HG03196 (cell line): ENCODE measurements around the gene SEMA6B.
"Not testable (repeated sequence)": the region's sequence is repeated elsewhere in the genome, so short reads cannot be mapped to it uniquely, and the experiment has no call there.

Experiments
- ATAC-seq: cut with Tn5 transposase; IDR thresholded peaks from one replicate; pipeline ENCODE4 v1.9.1; 2021; ENCODE audit not compliant: unreplicated experiment

SEMA6B gene

DNA sequence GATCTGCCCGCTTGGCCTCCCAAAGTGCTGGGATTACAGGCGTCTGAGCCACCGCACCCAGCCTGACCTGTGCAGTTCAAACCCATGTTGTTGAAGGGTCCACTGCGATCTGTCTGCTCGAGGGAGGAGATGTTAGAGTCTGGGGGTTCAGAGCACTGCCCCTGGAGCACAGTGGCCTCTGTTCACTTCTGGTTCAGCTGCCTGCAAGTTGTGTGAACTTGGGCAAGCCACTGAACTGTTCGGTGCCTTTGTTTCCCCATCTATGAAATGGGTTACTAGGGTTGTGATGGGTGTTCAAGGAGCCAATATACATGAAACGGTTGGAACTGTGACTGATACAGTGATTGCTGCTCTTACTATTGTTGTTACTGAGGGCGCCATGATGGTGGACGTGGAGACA, 26.1 kb downstream of the SEMA6B start:
- ATAC-seq = no peak

DNA sequence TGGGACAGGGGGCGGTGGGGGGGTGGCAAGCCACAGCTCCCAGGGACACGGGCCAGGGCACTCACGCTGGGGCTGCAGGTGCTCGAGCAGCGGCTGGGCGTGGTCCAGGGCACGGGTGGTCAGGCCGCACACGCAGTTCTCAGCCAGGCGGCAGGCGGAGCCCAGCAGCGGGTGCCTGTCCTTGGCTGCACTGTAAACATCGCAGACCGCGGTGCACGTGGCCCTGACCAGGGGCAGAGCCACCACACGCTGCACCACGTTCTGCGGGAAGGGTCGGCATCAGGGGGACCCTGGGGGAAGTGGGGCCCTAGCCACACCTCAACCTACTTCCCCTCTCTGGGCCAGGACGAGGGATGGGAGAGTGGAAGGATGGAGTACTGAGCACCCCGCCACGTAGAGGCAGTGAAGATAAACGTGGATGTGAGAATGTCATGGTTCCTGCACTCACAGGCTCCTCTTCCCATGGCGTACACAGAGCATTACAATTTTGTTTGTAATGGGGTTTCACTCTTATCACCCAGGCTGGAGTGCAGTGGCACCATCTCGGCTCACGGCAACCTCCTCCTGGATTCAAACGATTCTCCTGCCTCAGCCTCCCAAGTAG, 27.8 kb downstream of the SEMA6B start:
- no peak for ATAC-seq

DNA sequence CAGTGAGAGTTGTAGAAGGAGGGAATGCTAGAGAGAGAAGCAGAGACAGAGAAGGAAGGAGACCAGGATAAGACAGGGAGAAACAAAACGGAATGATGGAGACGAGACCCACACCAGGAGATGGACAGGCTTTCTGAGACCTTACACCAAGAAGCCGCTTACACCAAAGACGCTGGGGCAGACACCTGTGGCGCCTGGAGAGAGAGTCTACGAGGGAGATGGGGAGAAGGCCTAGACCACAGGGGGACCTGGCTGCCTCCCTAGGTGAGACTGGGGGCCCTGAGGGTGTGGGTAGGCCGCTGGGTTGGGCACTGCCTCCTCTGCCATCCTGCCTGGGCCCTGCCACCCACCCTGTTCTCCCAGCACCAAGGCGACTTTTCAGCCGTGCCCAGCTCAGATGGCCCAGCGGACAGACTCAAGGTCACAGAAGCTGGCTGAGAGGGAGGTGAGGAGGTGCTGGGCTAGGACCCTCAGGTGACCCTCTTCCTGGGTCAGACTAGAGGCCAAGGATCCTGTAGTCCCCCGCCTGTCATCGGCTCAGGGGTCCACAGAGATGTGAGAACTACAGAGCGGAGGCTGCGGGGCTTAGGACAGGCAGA, 29.5 kb downstream of the SEMA6B start:
- no peak for ATAC-seq

DNA sequence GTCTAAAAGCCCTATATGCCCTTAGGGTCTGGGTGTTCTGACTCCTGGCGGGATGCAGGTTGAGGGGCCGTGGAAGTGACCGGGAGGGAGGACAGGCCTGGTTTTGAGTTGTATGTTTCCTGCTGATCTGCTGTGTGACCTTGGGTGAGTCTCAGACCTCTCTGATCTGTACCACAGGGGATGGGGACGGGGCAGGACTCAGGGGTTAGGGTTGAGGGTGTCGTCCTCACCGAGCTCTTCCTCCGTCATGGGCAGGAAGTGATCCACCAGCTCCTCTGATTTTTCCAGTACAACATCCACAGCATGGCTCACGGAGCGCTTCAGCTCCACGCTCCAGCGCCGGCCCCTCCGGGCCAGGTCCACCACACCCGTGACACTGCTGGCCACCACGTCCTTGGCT, 30.6 kb downstream of the SEMA6B start:
- no peak for ATAC-seq

DNA sequence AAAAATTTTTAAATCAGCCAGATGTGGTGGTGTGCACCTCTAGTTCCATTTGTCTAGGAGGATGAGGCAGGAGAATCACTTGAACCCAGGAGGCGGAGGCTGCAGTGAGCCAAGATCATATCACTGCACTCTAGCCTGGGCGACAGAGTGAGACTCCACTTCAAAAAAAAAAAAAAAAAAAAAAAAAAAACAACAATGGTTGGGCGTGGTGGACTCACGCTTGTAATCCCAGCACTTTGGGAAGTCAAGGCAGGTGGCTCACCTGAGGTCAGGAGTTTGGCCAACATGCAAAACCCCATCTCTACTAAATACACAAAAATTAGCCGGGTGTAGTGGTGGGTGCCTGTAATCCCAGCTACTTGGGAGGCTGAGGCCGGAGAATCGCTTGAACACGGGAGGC, 32.1 kb downstream of the SEMA6B start:
- ATAC-seq = not testable (repeated sequence)

DNA sequence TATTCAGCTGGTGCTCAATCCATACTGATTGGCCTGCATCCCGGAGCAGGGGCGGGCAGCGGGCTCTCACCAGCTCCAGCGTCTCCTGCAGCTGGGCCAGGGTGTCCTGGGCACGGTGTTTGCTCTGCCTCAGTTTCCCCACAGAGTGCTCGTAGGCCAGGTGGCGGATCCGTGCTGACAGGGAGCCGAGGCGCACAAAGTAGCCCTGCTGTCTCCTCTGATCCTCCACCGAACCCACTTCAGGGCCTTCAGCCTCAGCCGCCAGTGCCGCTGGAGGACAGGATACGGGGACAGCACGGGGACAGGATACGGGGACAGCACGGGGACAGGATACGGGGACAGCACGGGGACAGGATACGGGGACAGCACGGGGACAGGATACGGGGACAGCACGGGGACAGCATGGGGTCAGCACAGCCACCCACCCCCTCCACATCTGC, 33.9 kb downstream of the SEMA6B start:
- no peak for ATAC-seq

DNA sequence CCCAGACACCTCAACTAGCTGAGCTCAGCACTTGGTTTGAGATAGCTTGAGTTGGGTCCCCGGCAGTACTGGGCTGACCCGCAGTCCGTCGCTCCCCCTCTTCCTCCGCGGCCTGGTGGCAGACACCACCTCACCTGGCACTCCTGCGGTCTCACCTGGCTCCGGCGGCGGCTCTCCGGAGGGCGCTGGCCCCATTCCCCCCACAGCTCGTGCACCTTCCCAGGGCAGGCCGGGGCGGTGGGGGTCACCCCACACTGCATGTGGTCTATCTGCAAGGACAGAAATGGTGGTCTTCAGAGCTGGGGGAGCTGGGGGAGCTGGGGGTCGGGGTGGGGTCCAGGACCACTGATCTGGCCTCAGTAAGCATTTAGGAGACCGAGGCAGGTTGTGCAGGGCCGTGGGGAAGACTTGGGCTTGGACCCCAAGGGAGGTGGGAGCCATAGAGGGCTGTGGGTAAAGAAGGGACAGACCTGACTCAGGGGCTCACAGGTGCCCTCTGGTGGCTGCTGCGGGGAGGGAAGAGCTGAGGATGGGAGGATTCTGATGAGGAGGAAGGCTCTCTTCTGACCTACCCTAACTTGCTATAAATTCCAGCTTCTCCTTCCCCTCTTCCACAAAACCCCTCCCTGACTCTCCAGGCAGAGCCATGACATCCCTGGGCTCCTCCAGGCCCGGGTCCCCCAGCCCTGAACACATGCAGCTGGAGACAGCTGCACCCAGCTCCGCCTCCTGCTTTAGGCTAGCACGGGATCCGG, 34.5 kb downstream of the SEMA6B start:
- ATAC-seq = no peak

DNA sequence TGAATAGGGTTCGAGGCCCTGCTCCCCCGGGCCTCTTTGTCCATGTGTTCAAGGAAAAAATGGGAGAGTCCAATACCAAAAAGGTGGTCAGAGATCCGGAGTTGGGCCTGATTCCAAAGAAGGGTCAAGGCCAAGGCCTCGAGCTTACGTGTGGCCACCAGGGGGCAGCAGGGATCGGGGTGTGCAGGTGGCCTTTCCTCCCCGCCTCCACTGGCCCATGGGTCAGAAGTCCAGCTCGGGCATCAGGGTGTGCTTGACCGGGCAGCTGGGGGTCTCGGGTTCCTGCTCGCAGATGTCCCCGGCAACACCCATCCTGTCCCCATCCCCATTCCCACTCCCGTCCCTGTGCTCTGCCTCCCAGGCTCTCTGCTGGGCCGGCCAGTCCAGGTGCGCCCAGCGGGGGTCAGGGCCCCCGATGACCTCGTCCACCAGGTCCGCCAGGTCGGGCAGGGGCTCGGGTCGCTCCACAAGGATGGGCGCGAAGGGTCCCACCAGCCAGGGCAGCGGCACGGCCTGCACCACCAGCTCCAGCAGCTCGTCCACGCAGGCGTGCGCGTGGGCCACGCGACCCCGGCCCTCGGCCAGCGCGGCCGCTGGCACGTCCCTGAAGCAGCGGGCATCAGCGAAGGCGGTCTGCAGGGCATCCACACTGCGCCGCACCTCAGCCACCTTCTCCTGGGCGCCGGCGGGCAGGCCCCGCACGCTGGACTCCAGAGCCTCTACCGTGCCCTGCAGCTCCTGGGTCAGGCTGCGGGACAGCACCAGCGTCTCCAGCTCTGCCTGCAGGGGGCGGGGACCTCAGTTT, 36.0 kb downstream of the SEMA6B start:
- no peak for ATAC-seq

DNA sequence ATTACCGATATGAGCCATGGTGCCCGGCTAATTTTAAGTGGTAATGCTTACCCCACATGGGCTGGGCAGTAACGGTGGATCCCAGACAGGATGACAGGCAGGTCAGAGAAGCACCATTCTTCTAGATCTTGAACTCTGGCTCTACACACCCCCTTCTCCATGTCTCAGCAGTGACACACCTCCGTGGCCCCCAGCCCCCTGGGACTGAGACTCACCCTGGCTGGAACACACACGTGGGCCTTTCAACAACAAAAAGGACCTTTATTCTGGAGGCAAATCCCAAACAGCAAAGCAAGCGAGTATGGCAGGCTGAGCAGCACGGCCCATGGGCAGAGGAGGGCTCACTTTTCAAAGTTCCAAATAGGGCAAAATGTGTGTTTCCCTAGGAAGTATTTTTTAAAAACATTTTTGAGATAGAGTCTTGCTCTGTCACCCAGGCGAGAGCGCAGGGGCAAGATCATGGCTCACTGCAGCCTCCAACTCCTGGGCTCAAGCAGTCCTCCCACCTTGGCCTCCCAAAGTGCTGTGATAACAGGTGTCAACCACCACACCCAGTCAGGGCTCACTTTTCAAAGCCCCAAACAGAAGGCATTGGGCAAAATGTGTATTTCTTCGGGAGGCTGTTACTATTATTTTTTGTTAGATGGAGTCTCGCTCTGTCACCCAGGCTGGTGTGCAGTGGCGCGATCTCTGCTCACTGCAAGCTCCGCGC, 37.0 kb downstream of the SEMA6B start:
- no peak for ATAC-seq

DNA sequence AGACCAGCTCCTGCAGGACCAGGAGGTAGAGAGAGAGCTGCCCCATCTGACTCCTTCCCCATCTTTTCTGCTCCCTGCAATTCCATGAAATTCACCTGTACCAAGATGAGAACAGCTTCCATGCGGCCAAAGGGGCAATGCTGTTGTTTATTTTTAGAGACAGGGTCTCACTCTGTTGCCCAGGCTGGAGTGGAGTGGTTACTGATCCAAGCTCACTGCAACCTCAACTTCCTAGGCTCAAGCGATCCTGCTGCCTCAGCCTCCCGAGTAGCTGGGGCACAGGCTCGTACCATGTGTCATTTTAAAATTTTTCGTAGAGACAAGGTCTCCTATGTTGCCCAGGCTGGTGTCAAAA, 37.6 kb downstream of the SEMA6B start:
- no peak for ATAC-seq

DNA sequence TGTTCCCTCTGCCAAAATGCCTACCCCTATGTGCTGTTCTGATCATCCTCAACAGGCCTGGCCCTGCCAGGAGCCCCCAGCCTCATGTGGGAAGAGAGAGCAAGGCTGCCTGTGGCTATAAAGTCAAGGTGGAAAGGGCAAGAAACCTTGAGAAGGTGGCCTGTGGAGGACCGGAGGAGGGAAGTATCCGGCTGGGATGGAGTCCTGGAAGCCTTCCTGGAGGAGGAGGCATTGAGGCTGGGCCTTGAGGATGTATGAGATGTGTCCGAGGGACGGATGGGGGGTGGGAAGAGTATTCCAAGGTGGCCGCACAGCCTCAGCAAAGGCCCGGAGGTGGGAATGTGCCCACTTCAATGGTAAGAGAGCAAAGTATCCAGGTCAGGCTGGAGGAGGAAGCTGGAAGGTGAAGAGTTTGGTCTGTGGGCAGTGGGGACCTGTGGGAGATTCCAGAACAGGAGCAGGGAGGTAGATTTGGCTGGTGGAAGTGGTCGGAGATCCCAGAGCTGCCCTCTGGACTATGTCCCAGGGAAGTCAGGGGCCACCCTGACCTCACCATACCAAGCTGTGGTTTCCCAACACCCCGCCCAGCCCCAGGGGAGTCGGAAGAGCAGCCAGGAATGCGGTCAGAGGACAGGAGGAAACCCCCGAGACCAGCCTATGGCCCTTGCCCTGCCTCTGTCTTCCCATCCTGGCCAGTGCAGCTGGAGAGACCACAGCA, 38.2 kb downstream of the SEMA6B start:
- ATAC-seq = no peak

DNA sequence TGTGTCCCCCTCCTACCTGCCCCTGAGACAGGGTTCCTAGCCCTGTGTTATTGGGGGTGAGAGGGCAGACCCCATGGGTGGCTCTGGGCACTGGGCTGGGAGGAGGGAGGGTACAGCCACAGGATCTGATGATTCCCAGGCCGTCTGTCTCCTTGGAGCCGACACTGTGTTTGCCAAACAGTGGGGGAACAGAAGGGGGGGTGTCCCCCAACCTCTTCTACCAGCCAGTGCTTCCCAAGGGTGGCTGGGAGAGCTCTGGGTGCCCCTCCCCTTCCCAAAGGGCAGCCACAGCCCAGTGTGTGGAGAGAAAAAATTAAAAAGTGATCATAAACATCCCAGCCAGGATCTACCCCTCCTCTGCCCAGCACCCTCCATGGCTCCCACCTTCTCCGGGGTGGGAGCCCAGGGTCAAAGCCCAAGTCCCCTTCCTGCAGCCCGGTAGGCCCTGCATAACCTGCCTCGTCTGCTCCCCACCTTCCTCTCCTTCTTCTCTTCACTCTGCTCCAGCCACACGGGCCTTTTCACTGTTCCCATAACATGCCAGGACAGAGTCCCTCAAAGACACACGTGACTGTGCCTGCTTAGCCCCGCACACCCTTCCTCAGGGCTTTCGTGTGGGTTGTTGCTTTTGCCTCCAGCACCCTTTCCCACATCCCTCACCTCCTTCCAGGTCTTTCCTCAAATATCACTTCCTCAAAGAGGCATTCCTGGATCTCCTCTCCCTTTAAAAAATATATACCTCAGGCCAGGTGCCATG, 39.8 kb downstream of the SEMA6B start:
- no peak for ATAC-seq

DNA sequence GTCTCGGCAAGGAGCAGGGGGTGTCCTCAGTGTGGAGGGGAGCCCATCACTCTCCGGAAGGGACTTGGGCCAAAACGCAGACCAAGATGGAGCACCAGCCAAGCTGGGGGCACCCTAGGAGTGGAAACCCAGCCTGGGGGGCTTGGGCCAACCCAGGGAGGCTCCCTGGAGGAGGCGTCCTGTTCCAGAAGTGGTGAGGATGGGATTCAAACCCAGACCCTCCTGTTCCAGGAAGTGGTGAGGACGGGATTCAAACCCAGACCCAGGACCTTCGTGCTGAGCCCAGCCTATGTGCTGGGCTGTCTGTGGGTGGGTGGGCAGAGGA, 40.4 kb downstream of the SEMA6B start:
- ATAC-seq = no peak

DNA sequence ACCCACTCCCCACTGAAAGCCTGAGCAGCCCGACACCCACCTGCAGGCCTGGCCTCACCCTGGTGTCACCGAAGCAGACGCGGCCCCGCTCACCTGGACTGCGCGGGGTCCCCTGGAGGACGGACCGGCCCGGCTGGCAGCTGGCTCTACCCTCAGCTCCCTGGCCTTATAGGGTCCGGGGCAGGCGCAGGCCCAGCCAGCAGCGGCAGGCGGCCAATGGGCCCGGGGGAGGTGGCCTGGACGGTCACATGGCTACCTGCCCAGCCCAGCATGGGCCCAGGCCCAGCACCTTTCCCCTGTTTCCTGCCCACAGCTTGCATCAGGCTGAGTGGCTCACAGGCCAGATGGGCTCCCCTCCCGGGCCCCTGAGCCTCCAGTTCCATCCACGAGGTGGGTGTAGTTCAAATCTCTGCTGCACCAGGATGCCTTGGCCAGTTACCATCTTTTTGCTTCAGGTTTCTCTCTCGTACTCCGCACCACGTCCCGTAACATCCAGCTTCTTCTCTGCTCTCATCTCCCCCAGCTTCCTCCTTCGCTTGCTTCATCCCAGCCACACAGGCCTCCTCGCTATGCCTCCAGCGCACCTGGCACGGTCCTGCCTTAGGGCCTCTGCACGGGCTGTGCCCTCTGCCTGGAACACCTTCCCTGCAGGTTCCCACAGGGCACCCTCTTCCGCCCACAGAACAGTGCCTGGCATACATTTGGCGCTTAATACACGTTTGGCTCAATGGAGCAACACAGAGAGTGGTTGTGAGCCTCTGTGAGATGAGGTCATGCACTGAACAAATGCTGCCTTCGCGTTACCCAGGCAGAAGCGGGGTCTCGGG, 40.9 kb downstream of the SEMA6B start, which contains the start of gene PLIN4:
Gene PLIN4, minus strand, starts transcription at position 142 of the 827 bp plus-strand sequence. CDS start 214 bp downstream, outside the sequence.
- no peak for ATAC-seq

DNA sequence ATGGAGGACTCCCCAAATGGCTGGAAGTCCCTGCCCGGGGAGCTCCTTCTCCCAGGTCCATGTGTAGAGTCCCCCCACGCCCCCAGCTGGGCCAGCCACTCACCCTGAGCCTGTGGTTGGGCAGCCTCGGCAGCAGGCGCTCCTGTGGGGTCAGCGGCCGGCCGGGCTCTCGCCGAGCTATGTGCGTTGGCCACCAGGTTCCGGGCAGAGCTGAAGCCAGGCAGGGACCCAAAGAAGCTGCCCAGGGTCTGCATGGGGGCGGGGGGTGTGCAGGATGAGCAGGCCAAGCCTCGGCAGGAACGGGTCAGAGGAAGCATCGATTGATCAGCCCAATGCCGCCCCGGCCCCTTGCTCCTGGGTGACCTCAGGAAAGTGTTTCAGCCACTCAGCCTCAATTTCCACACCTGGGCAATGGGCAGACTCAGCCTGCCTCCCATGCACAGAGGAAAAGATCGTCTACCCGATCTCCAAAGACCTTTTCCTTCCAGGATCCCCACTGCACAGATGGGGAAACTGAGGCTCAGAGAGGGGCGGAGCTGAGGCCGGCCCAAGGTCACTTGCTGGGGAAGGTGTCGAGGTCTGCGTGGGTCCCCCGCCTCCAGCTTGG, 41.9 kb downstream of the SEMA6B start:
- ATAC-seq = no peak

DNA sequence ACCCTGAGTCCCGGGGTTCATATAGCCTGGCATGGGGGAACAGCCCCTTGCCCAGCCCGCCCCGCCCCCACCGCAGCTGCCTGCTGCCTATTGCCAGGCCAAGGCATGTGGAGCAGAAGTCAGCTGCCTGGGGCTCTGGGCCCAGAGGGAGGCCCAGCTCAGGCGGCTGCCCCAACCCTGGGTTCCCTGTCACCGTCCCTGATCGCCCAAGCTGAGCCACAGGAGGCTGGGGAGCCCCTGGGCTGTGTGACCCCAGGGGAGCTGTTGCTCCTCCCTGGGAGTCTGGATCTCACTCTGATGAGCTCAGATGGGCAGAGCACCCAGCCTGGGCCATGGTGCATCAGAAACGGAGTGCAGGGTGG, 42.6 kb downstream of the SEMA6B start:
- no peak for ATAC-seq

DNA sequence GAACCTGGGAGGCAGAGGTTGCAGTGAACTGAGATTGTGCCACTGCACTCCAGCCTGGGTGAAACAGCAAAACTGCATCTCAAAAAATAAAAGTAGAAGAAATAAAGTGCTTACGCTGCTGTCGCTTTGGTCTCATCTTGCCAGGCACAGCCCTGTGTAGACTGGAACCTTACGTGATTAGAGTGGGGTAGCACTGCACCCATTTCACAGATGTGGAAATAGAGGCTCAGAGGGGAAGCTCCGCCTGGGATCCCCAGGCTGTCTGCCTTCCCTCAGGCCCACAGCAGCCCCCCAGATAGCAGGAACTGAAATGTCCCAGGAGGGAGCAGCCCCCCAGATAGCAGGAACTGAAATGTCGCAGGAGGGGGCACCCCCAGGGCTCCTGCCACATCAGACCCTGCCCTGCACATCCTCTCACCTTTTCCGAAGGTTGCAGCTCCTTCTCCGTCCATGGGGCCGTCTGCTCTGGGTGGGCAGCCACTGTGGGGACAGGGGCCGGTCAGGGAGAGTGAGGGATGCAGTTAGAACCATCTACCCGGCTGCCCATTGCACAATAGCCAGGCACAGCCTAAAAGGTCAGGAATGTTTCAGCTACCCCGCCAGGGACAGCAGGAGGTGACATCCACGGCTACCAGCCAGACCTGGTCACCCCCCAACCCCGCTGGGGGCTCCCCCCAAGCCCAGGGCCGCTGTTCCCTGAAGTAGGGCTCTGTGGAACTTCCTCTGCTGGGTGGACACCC, 43.1 kb downstream of the SEMA6B start:
- no peak for ATAC-seq

DNA sequence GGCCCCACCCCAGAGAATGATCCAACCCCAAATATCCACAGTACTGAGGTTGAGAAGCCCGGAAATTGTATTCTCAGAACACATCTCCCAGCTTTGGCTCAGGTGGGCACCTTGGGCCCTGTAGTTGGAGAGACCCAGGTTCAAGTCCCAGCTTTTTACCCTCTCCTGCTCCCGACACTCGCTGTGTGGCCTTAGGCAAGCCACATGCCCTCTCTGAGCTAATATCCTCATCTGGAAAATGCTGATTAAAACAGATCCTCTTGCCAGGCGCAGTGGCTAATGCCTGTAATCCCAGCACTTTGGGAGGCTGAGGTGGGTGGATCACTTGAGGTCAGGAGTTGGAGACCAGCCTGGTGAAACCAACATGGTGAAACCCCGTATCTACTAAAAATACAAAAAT, 43.8 kb downstream of the SEMA6B start:
- no peak for ATAC-seq
